SK-N-SH (cell line): ENCODE measurements around the gene ANO4. TPM values are rescaled to one million over a fixed set of nuclear protein-coding genes. Genes with fewer than 3 reads are reported as not detected.

ENCODE experiments used
- CTCF ChIA-PET: fragments of 300-600, 350-600 bp; formaldehyde crosslinking; extraction: SDS; loops from one replicate; lab custom pipeline; 2021; lab: Yijun Ruan, JAX
- POLR2A ChIA-PET: fragments of 350-600 bp; sonication (Branson Sonifier 250); formaldehyde crosslinking; extraction: SDS; loops from one replicate; lab custom pipeline; 2020; ENCODE audit warnings: antibody characterized with exemption, inconsistent platforms; lab: Yijun Ruan, JAX
- DNase-seq: peaks from one replicate; pipeline ENCODE4 v3.0.0; 2012
- H2AFZ ChIP-seq: fragments of 200-600 bp; sonication (generic); 2 replicates; pipeline ENCODE4 v1.8.1; 2016; ENCODE audit warnings: antibody characterized with exemption, mild to moderate bottlenecking, low read depth
- H3F3A ChIP-seq: fragments of 200-600 bp; sonication (generic); replicated peaks from 2 replicates; pipeline ENCODE3; 2016; ENCODE audit warnings: antibody characterized with exemption, mild to moderate bottlenecking; ENCODE audit not compliant: insufficient read depth
- H3K27ac ChIP-seq, 2 experiments: fragments of 200-500 bp in 1 of 2; fragments of 200-600 bp in 1 of 2; sonication (Bioruptor generic) in 1 of 2; sonication (generic), shearing (Covaris generic) in 1 of 2; 2 replicates each; pipeline versions ENCODE4 v1.5.1 to v1.6.1; 2014 to 2016; ENCODE audit warnings: low read depth in 2 of 2, inconsistent platforms in 1 of 2, low read length in 1 of 2, mild to moderate bottlenecking in 1 of 2, mixed read lengths in 1 of 2
- H3K27me3 ChIP-seq: fragments of 200-600 bp; sonication (generic), shearing (Covaris generic); 2 replicates; pipeline ENCODE4 v1.6.1; 2016; ENCODE audit warnings: mixed run types; ENCODE audit not compliant: insufficient read depth
- H3K36me3 ChIP-seq, 2 experiments: fragments of 200-500 bp in 1 of 2; fragments of 200-600 bp in 1 of 2; sonication (Bioruptor generic) in 1 of 2; sonication (generic) in 1 of 2; replicated peaks in 1 of 2; 2 replicates each; pipeline versions ENCODE3 to v1.5.1; 2014 to 2016; ENCODE audit warnings: low read length in 1 of 2, mild to moderate bottlenecking in 1 of 2; ENCODE audit not compliant: insufficient read depth in 2 of 2, control insufficient read depth in 1 of 2
- H3K4me1 ChIP-seq, 2 experiments: fragments of 200-500 bp in 1 of 2; fragments of 200-600 bp in 1 of 2; sonication (Bioruptor generic) in 1 of 2; sonication (generic), shearing (Covaris generic) in 1 of 2; 2 replicates each; pipeline versions ENCODE4 v1.5.1 to v1.6.1; 2014 to 2016; ENCODE audit warnings: low read depth in 1 of 2, low read length in 1 of 2, mixed run types in 1 of 2; ENCODE audit not compliant: insufficient read depth in 2 of 2, control insufficient read depth in 1 of 2
- H3K4me2 ChIP-seq: fragments of 200-600 bp; sonication (generic), shearing (Covaris generic); 2 replicates; pipeline ENCODE4 v1.6.1; 2017; ENCODE audit warnings: mixed run types
- H3K4me3 ChIP-seq, 2 experiments: fragments of 200-500 bp in 1 of 2; fragments of 200-600 bp in 1 of 2; sonication (Bioruptor generic) in 1 of 2; sonication (generic), shearing (Covaris generic) in 1 of 2; 2 replicates each; pipeline versions ENCODE4 v1.5.1 to v1.8.1; 2014 to 2016; ENCODE audit warnings: low read depth in 2 of 2, inconsistent platforms in 1 of 2, low read length in 1 of 2, mild to moderate bottlenecking in 1 of 2, mixed read lengths in 1 of 2, moderate library complexity in 1 of 2
- H3K79me2 ChIP-seq: fragments of 200-600 bp; sonication (generic); 2 replicates; pipeline ENCODE4 v1.8.1; 2017; ENCODE audit warnings: mild to moderate bottlenecking; ENCODE audit not compliant: insufficient read depth
- H3K9ac ChIP-seq: fragments of 200-600 bp; sonication (generic); 2 replicates; pipeline ENCODE4 v1.6.1; 2017; ENCODE audit warnings: mixed run types
- H3K9me2 ChIP-seq: fragments of 200-600 bp; sonication (generic); 2 replicates; pipeline ENCODE4 v1.6.1; 2017; ENCODE audit warnings: mixed run types
- H3K9me3 ChIP-seq: fragments of 200-600 bp; sonication (generic); 2 replicates; pipeline ENCODE4 v1.6.1; 2017; ENCODE audit warnings: mixed run types, mild to moderate bottlenecking, moderate library complexity
- H4K20me1 ChIP-seq: fragments of 200-600 bp; sonication (generic); 2 replicates; pipeline ENCODE4 v1.6.1; 2017; ENCODE audit warnings: mild to moderate bottlenecking, mixed run types; ENCODE audit not compliant: insufficient read depth
- EP300 ChIP-seq, 2 experiments: IDR thresholded peaks; 2 replicates each; pipeline versions ENCODE4 v1.4.0 to v1.6.1; 2012; ENCODE audit warnings: borderline replicate concordance in 1 of 2, low read depth in 1 of 2, low read length in 1 of 2
- FOSL2 ChIP-seq: IDR thresholded peaks from 2 replicates; pipeline ENCODE4 v1.4.0; 2012; ENCODE audit warnings: low read depth, mild to moderate bottlenecking, moderate library complexity, borderline replicate concordance
- MXI1 ChIP-seq: IDR thresholded peaks from 2 replicates; pipeline ENCODE4 v1.6.1; 2012; ENCODE audit warnings: mild to moderate bottlenecking, low read depth, low read length, improper control_type of control experiment
- NFIC ChIP-seq: IDR thresholded peaks from 2 replicates; pipeline ENCODE4 v1.4.0; 2012; ENCODE audit warnings: borderline replicate concordance
- PBX3 ChIP-seq: IDR thresholded peaks from 2 replicates; pipeline ENCODE4; 2012
- SIN3A ChIP-seq: IDR thresholded peaks from 2 replicates; pipeline ENCODE4 v1.6.1; 2012; ENCODE audit warnings: low read depth, mild to moderate bottlenecking, low read length, moderate library complexity, borderline replicate concordance
- TCF12 ChIP-seq: IDR thresholded peaks from 2 replicates; pipeline ENCODE4 v1.4.0; 2012
- USF1 ChIP-seq: IDR thresholded peaks from 2 replicates; pipeline ENCODE4 v1.4.0; 2012; ENCODE audit warnings: low read depth, borderline replicate concordance
- WGBS: methylation state at CpG from one replicate; pipeline ENCODE4 v1.1.6; 2017; ENCODE audit warnings: low lambda C conversion rate; 5-methylcytosine and 5-hydroxymethylcytosine counted together
- polyA plus RNA-seq, 3 experiments: library from polyadenylated mRNA; depleted of rRNA; stranded (reverse); fragments of >200 nt; gene quantifications; 2 replicates each; pipeline ENCODE4 v1.2.3, GENCODE V29; 2012

The ANO4 gene
- polyA plus RNA-seq, 1 of the 3 experiments (the other 2 are of a cell fraction), result 9.4 TPM

GRCh38 chr12:101040936-101041335 lies 246.4 kb downstream of the ANO4 start:
- no peak overlapping the region for H2AFZ ChIP-seq
- POLR2A ChIA-PET, result no interaction called here
- no peaks in the 10 kb centered on the region for H3K27me3 ChIP-seq
- H3K79me2 ChIP-seq, result no peaks in the 10 kb centered on the region
- no peak overlapping the region for H3K4me2 ChIP-seq
- no peaks in the 10 kb centered on the region for H4K20me1 ChIP-seq
- peaks cover 0 to 4% of the 10 kb centered on the region in 2 experiments for H3K36me3 ChIP-seq
- CTCF ChIA-PET, result no interaction called here
- H3K27ac ChIP-seq, result no peak overlapping the region
- peak; percentile 10; the same call in 1 of the 2 replicates for TF ChIP-seq TCF12
- TF ChIP-seq EP300 (IDR thresholded peaks at IDR 0.05; ENCODE audit: borderline replicate concordance in 1 of 2, low read depth in 1 of 2, low read length in 1 of 2), result peak in 1 of 2 experiments; percentile 40; a peak in 1 of 4 replicates
- peak; percentile 40; the same call in 1 of the 2 replicates for TF ChIP-seq PBX3
- no peak for TF ChIP-seq MXI1
- H3K4me1 ChIP-seq, result peaks cover 0 to 13% of the 10 kb centered on the region in 2 experiments; a peak in 1 of 4 replicates
- DNase-seq, result no peak
- no peak overlapping the region for H3K9ac ChIP-seq
- H3F3A ChIP-seq, result peaks cover 4% of the 10 kb centered on the region
- H3K9me2 ChIP-seq, result no peaks in the 10 kb centered on the region
- no peaks in the 10 kb centered on the region for H3K9me3 ChIP-seq
- H3K4me3 ChIP-seq, result no peak overlapping the region

GRCh38 chr12:101042211-101042610 lies 247.6 kb downstream of the ANO4 start:
- ChIA-PET POLR2A (no interaction called here), CTCF (interaction anchor here (1.3 kb wide), 1 partner anchor 12 kb away, joined by 4 read pairs; no protein-coding TSS in a partner anchor)
- no peaks in the 10 kb centered on the region for H3K79me2 ChIP-seq
- peaks cover 0 to 4% of the 10 kb centered on the region in 2 experiments for H3K36me3 ChIP-seq
- H3K4me2 ChIP-seq, result no peak overlapping the region
- H3K27ac ChIP-seq, result no peak overlapping the region
- DNase-seq, result no peak
- no peaks in the 10 kb centered on the region for H3K9me3 ChIP-seq
- no peaks in the 10 kb centered on the region for H3K27me3 ChIP-seq
- H2AFZ ChIP-seq, result no peak overlapping the region
- H3K4me1 ChIP-seq, result peaks cover 0 to 13% of the 10 kb centered on the region in 2 experiments; a peak in 1 of 4 replicates
- H3K9ac ChIP-seq, result no peak overlapping the region
- H4K20me1 ChIP-seq, result no peaks in the 10 kb centered on the region
- no peaks in the 10 kb centered on the region for H3K9me2 ChIP-seq
- H3F3A ChIP-seq, result peaks cover 4% of the 10 kb centered on the region
- WGBS, result 90% methylated on average over 8 of the region's 8 CpGs
- H3K4me3 ChIP-seq, result no peak overlapping the region
- TF ChIP-seq SIN3A, result no peak

GRCh38 chr12:101044512-101045059 lies 250.0 kb downstream of the ANO4 start:
- Histone ChIP-seq H3K4me2 (peak overlapping the region; percentile 15; the same call in 1 of the 2 replicates), H3K79me2 (no peaks in the 10 kb centered on the region), H3K27ac (peak overlapping the region in 1 of 2 experiments; percentile 41; a peak in 2 of 4 replicates), H2AFZ (no peak overlapping the region), H3K4me1 (peaks cover 0 to 13% of the 10 kb centered on the region in 2 experiments; a peak in 1 of 4 replicates), H3K36me3 (peaks cover 2 to 14% of the 10 kb centered on the region in 2 experiments), H3K27me3 (no peaks in the 10 kb centered on the region), H4K20me1 (no peaks in the 10 kb centered on the region), H3F3A (peaks cover 4% of the 10 kb centered on the region), H3K4me3 (no peak overlapping the region), H3K9ac (no peak overlapping the region), H3K9me3 (no peaks in the 10 kb centered on the region), H3K9me2 (no peaks in the 10 kb centered on the region)
- POLR2A ChIA-PET, result no interaction called here
- no peak for DNase-seq
- CTCF ChIA-PET, result no interaction called here
- no peak for TF ChIP-seq FOSL2
- TF ChIP-seq USF1, result no peak
- no peak for TF ChIP-seq NFIC
- 35% methylated on average over 2 of the region's 2 CpGs for WGBS
